Measurements from ENCODE around the gene HOXD11.

GRCh38 chr2:176136374-176137251 is 29.5 kb downstream of the HOXD11 start:
- TF ChIP-seq CTCF (IDR thresholded peaks at IDR 0.05) (no peak), POLR2A (IDR thresholded peaks at IDR 0.05) (no peak)

Measured in body of pancreas (tissue), 4 donors.